IPS-18c (cell line): ENCODE data around the gene ACACB.

ENCODE experiments used
- H3K4me3 ChIP-seq: 2 replicates; pipeline ENCODE4 v1.7.0; 2013; ENCODE audit warnings: low read depth, mild to moderate bottlenecking, low read length, moderate library complexity; ENCODE audit not compliant: insufficient read depth
- H3K9me3 ChIP-seq: one replicate; pipeline ENCODE4 v1.6.1; 2013; ENCODE audit warnings: mild to moderate bottlenecking, low read length, moderate library complexity; ENCODE audit not compliant: control insufficient read depth, insufficient read depth

The ACACB gene

GRCh38 chr12:109219938-109220337 is 103.6 kb downstream of the ACACB start:
- Histone ChIP-seq H3K4me3 (no peak overlapping the region), H3K9me3 (no peaks in the 10 kb centered on the region)

- H3K9me3 ChIP-seq = no peaks in the 10 kb centered on the region
- H3K4me3 ChIP-seq = no peak overlapping the region
Measured at GRCh38 chr12:109221277-109221931, 105.0 kb downstream of the ACACB start.

GRCh38 chr12:109222062-109222461 is 105.7 kb downstream of the ACACB start:
- Histone ChIP-seq H3K4me3 (no peak overlapping the region), H3K9me3 (no peaks in the 10 kb centered on the region)

- Histone ChIP-seq H3K9me3 (no peaks in the 10 kb centered on the region), H3K4me3 (no peak overlapping the region)
Measured at GRCh38 chr12:109222496-109222895, 106.1 kb downstream of the ACACB start.

- no peaks in the 10 kb centered on the region for H3K9me3 ChIP-seq
- no peak overlapping the region for H3K4me3 ChIP-seq
Measured at GRCh38 chr12:109223211-109223610, 106.8 kb downstream of the ACACB start.

GRCh38 chr12:109223868-109224267 is 107.5 kb downstream of the ACACB start:
- no peak overlapping the region; the same call in 1 of the 2 replicates for H3K4me3 ChIP-seq
- H3K9me3 ChIP-seq = no peaks in the 10 kb centered on the region

GRCh38 chr12:109228664-109229063 is 112.3 kb downstream of the ACACB start:
- no peaks in the 10 kb centered on the region for H3K9me3 ChIP-seq
- H3K4me3 ChIP-seq = no peak overlapping the region

- no peak overlapping the region for H3K4me3 ChIP-seq
- H3K9me3 ChIP-seq = no peaks in the 10 kb centered on the region
Measured at GRCh38 chr12:109230193-109230592, 113.8 kb downstream of the ACACB start.

- Histone ChIP-seq H3K4me3 (no peak overlapping the region), H3K9me3 (no peaks in the 10 kb centered on the region)
Measured at GRCh38 chr12:109232731-109233130, 116.3 kb downstream of the ACACB start.

GRCh38 chr12:109234012-109234411 is 117.6 kb downstream of the ACACB start:
- Histone ChIP-seq H3K4me3 (no peak overlapping the region), H3K9me3 (no peaks in the 10 kb centered on the region)

GRCh38 chr12:109236257-109236656 is 119.9 kb downstream of the ACACB start:
- H3K4me3 ChIP-seq = no peak overlapping the region
- H3K9me3 ChIP-seq = no peaks in the 10 kb centered on the region

GRCh38 chr12:109239179-109239578 is 122.8 kb downstream of the ACACB start:
- no peaks in the 10 kb centered on the region for H3K9me3 ChIP-seq
- no peak overlapping the region for H3K4me3 ChIP-seq

GRCh38 chr12:109239691-109240090 is 123.3 kb downstream of the ACACB start:
- Histone ChIP-seq H3K9me3 (no peaks in the 10 kb centered on the region), H3K4me3 (no peak overlapping the region)

- Histone ChIP-seq H3K9me3 (no peaks in the 10 kb centered on the region), H3K4me3 (no peak overlapping the region)
Measured at GRCh38 chr12:109240365-109240764, 124.0 kb downstream of the ACACB start.

GRCh38 chr12:109241936-109242335 is 125.5 kb downstream of the ACACB start:
- Histone ChIP-seq H3K9me3 (no peaks in the 10 kb centered on the region), H3K4me3 (no peak overlapping the region)

GRCh38 chr12:109244073-109244472 is 127.7 kb downstream of the ACACB start:
- no peak overlapping the region for H3K4me3 ChIP-seq
- no peaks in the 10 kb centered on the region for H3K9me3 ChIP-seq

GRCh38 chr12:109246221-109246620 is 129.8 kb downstream of the ACACB start:
- H3K4me3 ChIP-seq = no peak overlapping the region
- H3K9me3 ChIP-seq = no peaks in the 10 kb centered on the region

- no peaks in the 10 kb centered on the region for H3K9me3 ChIP-seq
- no peak overlapping the region for H3K4me3 ChIP-seq
Measured at GRCh38 chr12:109247831-109248654, 131.7 kb downstream of the ACACB start.
